ENCODE results near the gene METTL15.

METTL15 gene

GRCh38 chr11:28142724-28143123 lies 34.5 kb downstream of the METTL15 start:
- H3K36me3 ChIP-seq (replicated peaks; ENCODE audit: insufficient read depth, low read length) = no peaks in the 10 kb centered on the region
- H3K4me3 ChIP-seq (ENCODE audit: low read length) = no peak overlapping the region
- TF ChIP-seq CTCF (IDR thresholded peaks at IDR 0.05; ENCODE audit: low read length) (no peak), EZH2phosphoT487 (IDR thresholded peaks at IDR 0.05; ENCODE audit: low read length) (no peak), EZH2 (optimal IDR thresholded peaks at IDR 0.05; ENCODE audit: low read depth, low read length) (no peak)
- H3K27me3 ChIP-seq (replicated peaks; ENCODE audit: insufficient read depth, low read length) = no peaks in the 10 kb centered on the region
- no peak overlapping the region for H2AFZ ChIP-seq (ENCODE audit: low read length)
- DNase-seq = no peak
- H3K9me3 ChIP-seq (replicated peaks; ENCODE audit: insufficient read depth, low read length) = no peaks in the 10 kb centered on the region
- H3K79me2 ChIP-seq (ENCODE audit: low read length) = no peaks in the 10 kb centered on the region
- H3F3A ChIP-seq (ENCODE audit: insufficient read depth, low read length) = no peaks in the 10 kb centered on the region
- H3K27ac ChIP-seq (ENCODE audit: low read length) = no peak overlapping the region
- no peaks in the 10 kb centered on the region for H4K20me1 ChIP-seq (ENCODE audit: insufficient read depth, low read length)
- H3K4me2 ChIP-seq (ENCODE audit: low read depth, low read length) = no peak overlapping the region
- no peaks in the 10 kb centered on the region for H3K9me2 ChIP-seq (replicated peaks; ENCODE audit: insufficient read depth, low read length)
- no peak overlapping the region for H3K9ac ChIP-seq (ENCODE audit: low read length)
- no peaks in the 10 kb centered on the region for H3K4me1 ChIP-seq (ENCODE audit: low read length)

GRCh38 chr11:28144808-28145207 lies 36.6 kb downstream of the METTL15 start:
- H4K20me1 ChIP-seq (ENCODE audit: insufficient read depth, low read length) = no peaks in the 10 kb centered on the region
- no peaks in the 10 kb centered on the region for H3K9me2 ChIP-seq (replicated peaks; ENCODE audit: insufficient read depth, low read length)
- no peak for DNase-seq
- no peaks in the 10 kb centered on the region for H3K27me3 ChIP-seq (replicated peaks; ENCODE audit: insufficient read depth, low read length)
- no peaks in the 10 kb centered on the region for H3F3A ChIP-seq (ENCODE audit: insufficient read depth, low read length)
- no peaks in the 10 kb centered on the region for H3K4me1 ChIP-seq (ENCODE audit: low read length)
- no peak overlapping the region for H3K9ac ChIP-seq (ENCODE audit: low read length)
- no peak overlapping the region for H3K4me3 ChIP-seq (ENCODE audit: low read length)
- TF ChIP-seq EZH2 (optimal IDR thresholded peaks at IDR 0.05; ENCODE audit: low read depth, low read length) (no peak), CTCF (IDR thresholded peaks at IDR 0.05; ENCODE audit: low read length) (no peak), EZH2phosphoT487 (IDR thresholded peaks at IDR 0.05; ENCODE audit: low read length) (no peak)
- H3K27ac ChIP-seq (ENCODE audit: low read length) = no peak overlapping the region
- no peak overlapping the region for H3K4me2 ChIP-seq (ENCODE audit: low read depth, low read length)
- H3K79me2 ChIP-seq (ENCODE audit: low read length) = no peaks in the 10 kb centered on the region
- H2AFZ ChIP-seq (ENCODE audit: low read length) = no peak overlapping the region
- no peaks in the 10 kb centered on the region for H3K9me3 ChIP-seq (replicated peaks; ENCODE audit: insufficient read depth, low read length)
- H3K36me3 ChIP-seq (replicated peaks; ENCODE audit: insufficient read depth, low read length) = no peaks in the 10 kb centered on the region

GRCh38 chr11:28146123-28146751 lies 38.0 kb downstream of the METTL15 start:
- no peaks in the 10 kb centered on the region for H4K20me1 ChIP-seq (ENCODE audit: insufficient read depth, low read length)
- H3K4me2 ChIP-seq (ENCODE audit: low read depth, low read length) = no peak overlapping the region
- H3K4me1 ChIP-seq (ENCODE audit: low read length) = no peaks in the 10 kb centered on the region
- H3K9ac ChIP-seq (ENCODE audit: low read length) = no peak overlapping the region
- H2AFZ ChIP-seq (ENCODE audit: low read length) = no peak overlapping the region
- no peak overlapping the region for H3K4me3 ChIP-seq (ENCODE audit: low read length)
- no peaks in the 10 kb centered on the region for H3K36me3 ChIP-seq (replicated peaks; ENCODE audit: insufficient read depth, low read length)
- DNase-seq = no peak
- H3K9me3 ChIP-seq (replicated peaks; ENCODE audit: insufficient read depth, low read length) = no peaks in the 10 kb centered on the region
- H3K27me3 ChIP-seq (replicated peaks; ENCODE audit: insufficient read depth, low read length) = no peaks in the 10 kb centered on the region
- TF ChIP-seq EZH2 (optimal IDR thresholded peaks at IDR 0.05; ENCODE audit: low read depth, low read length) = no peak
- no peak for TF ChIP-seq CTCF (IDR thresholded peaks at IDR 0.05; ENCODE audit: low read length)
- TF ChIP-seq EZH2phosphoT487 (IDR thresholded peaks at IDR 0.05; ENCODE audit: low read length) = no peak
- H3K9me2 ChIP-seq (replicated peaks; ENCODE audit: insufficient read depth, low read length) = no peaks in the 10 kb centered on the region
- H3K79me2 ChIP-seq (ENCODE audit: low read length) = no peaks in the 10 kb centered on the region
- no peaks in the 10 kb centered on the region for H3F3A ChIP-seq (ENCODE audit: insufficient read depth, low read length)
- no peak overlapping the region for H3K27ac ChIP-seq (ENCODE audit: low read length)

Measured in MM.1S (cell line).